GM10266 (cell line): ENCODE measurements around the gene TPM4.
A peak's percentile ranks its signal among the peaks of the same experiment; 100 is the strongest.

ENCODE experiments used
- DNase-seq: peaks from one replicate; pipeline ENCODE4 v3.0.0; 2012; ENCODE audit errors: extremely low spot score
- CTCF ChIP-seq: IDR thresholded peaks from 2 replicates; pipeline ENCODE4 v1.5.1; 2012; ENCODE audit warnings: mild to moderate bottlenecking, low read depth; ENCODE audit not compliant: control insufficient read depth, insufficient read depth; ENCODE audit errors: missing control alignments

Gene TPM4

GRCh38 chr19:16067205-16067938, 8.9 kb upstream of the TPM4 start:
- no peak for DNase-seq
- no peak for TF ChIP-seq CTCF

GRCh38 chr19:16068696-16069259, 7.5 kb upstream of the TPM4 start:
- DNase-seq = peak; percentile 17
- TF ChIP-seq CTCF = no peak

- TF ChIP-seq CTCF = no peak
- DNase-seq = peak; percentile 12
These were observed 6.4 kb upstream of the TPM4 start for GRCh38 chr19:16069813-16070365.

GRCh38 chr19:16070366-16070990, 5.8 kb upstream of the TPM4 start:
- peak; percentile 85 for DNase-seq

GRCh38 chr19:16071072-16071691, 5.1 kb upstream of the TPM4 start:
- no peak for TF ChIP-seq CTCF
- DNase-seq = no peak

More at GRCh38 chr19:16070366-16070990, 5.8 kb upstream of the TPM4 start:
- peak; percentile 19 for TF ChIP-seq CTCF

GRCh38 chr19:16073481-16073880, 2.8 kb upstream of the TPM4 start:
- DNase-seq = no peak
- no peak for TF ChIP-seq CTCF
